Heart left ventricle (tissue), 16 donors: Measurements from ENCODE around the gene GAP43. TPM values are rescaled to one million over a fixed set of nuclear protein-coding genes. Genes with fewer than 3 reads are reported as not detected.

Experiments
- ATAC-seq, 4 donors: fragments of 200-7000 bp; cut with Tn5 transposase; one replicate each; pipeline ENCODE4 v1.9.1; 2020 to 2022; ENCODE audit warnings: moderate library complexity in 4 of 4, mild to moderate bottlenecking in 3 of 4, moderate number of reproducible peaks in 1 of 4
- DNase-seq, 5 donors: peaks; one replicate each; pipeline ENCODE4 v3.0.0-alpha.2; 2020
- H3K27ac ChIP-seq, 12 donors: fragments of 200-600 bp; sonication (generic) in 4 of 12; one replicate each; pipeline versions ENCODE4 v1.5.0 to v1.8.0; 2016 to 2022; ENCODE audit warnings: mild to moderate bottlenecking in 2 of 12
- H3K27me3 ChIP-seq, 9 donors: fragments of 200-600 bp; sonication (generic) in 2 of 9; one replicate each; pipeline versions ENCODE4 v1.5.1 to v1.8.0; 2016 to 2022; ENCODE audit warnings: mild to moderate bottlenecking in 3 of 9
- H3K36me3 ChIP-seq, 9 donors: fragments of 200-600 bp; sonication (generic) in 2 of 9; one replicate each; pipeline versions ENCODE4 v1.5.0 to v1.8.0; 2018 to 2022; ENCODE audit warnings: mild to moderate bottlenecking in 2 of 9
- H3K4me1 ChIP-seq, 12 donors: fragments of 200-600 bp; sonication (generic) in 4 of 12; one replicate each; pipeline versions ENCODE4 v1.5.0 to v1.8.0; 2016 to 2022; ENCODE audit warnings: mild to moderate bottlenecking in 3 of 12
- H3K4me3 ChIP-seq, 12 donors: fragments of 200-600 bp; sonication (generic) in 4 of 12; one replicate each; pipeline versions ENCODE4 v1.5.0 to v1.8.0; 2017 to 2022; ENCODE audit warnings: mild to moderate bottlenecking in 9 of 12, moderate library complexity in 4 of 12
- H3K9me3 ChIP-seq, 12 donors: fragments of 200-600 bp; sonication (generic) in 4 of 12; one replicate each; pipeline versions ENCODE4 v1.5.0 to v1.8.0; 2016 to 2022; ENCODE audit warnings: mild to moderate bottlenecking in 1 of 12
- POLR2A ChIP-seq, 2 donors: fragments of 450-650 bp; IDR thresholded peaks; one replicate each; pipeline ENCODE4 v1.6.1; 2017; ENCODE audit warnings: antibody characterized with exemption in 2 of 2, mild to moderate bottlenecking in 2 of 2, moderate library complexity in 2 of 2
- WGBS, 4 donors: extraction: QIAGEN DNeasy Blood & Tissue Kit in 2 of 4; methylation state at CpG; one replicate each; pipeline versions ENCODE4 v1.1.5 to v1.1.7; 2013 to 2018; 5-methylcytosine and 5-hydroxymethylcytosine counted together
- intact Hi-C, 10 donors: fragments of 100-400 bp; cut with DNase I; formaldehyde crosslinking; loops; one replicate each; pipeline versions ENCODE4 v1.11.1 to v1.14.2; 2022
- polyA plus RNA-seq, 2 donors: library from polyadenylated mRNA; stranded (reverse); fragments of 200-250 nt; gene quantifications; one replicate each; pipeline ENCODE4 v1.2.3, GENCODE V29; 2013
- total RNA-seq, 9 donors: library from RNA; depleted of rRNA in 2 of 9; stranded (reverse); fragments of >200 nt in 2 of 9; fragmentation: NEBNext Ultra II Directional in 3 of 9; extraction: Animal tissue kit (Norgen Biotek cat#: 25700) in 3 of 9; gene quantifications; one replicate each; pipeline versions ENCODE4 v1.1.0 to v1.2.4, GENCODE V29; 2016 to 2023
- TF ChIP-seq, protein P1 (sequence below), 12 donors: fragments of 200-600 bp; sonication (generic) in 4 of 12; IDR thresholded peaks; one replicate each; pipeline versions ENCODE4 v1.5.0 to v1.8.0; 2018 to 2022; ENCODE audit warnings: antibody characterized with exemption in 12 of 12, mild to moderate bottlenecking in 5 of 12
- donor health status: ischemic (EF 13 %, LVEDD 7.1; RV severe dilation, severe dysfunction).
- donor health status: healthy with polysubstance abuse.
- donor health status: DM: no; HTN: yes; CAD: no.
- donor health status: DM: no; HTN: no; CAD: no.
- donor health status: ischemic (EF 25% LVEDD 6.9; RV normal size, moderate dysfunction).
- donor health status: ischemic (EF 25% LVEDD 5.7; RV mildly dilated, moderate dysfunction).
- donor health status: healthy.
- donor health status: DM: yes; HTN: yes; CAD: no.
- donor health status: ischemic (EF 35%, LVEDD 5.7; RV mildly dilated, moderate dysfunction).
- donor health status: nonischemic (EF 11% LVEDD 7.7; RV severe dilation, severe dysfunction).
- donor health status: DM: yes; HTN: yes; CAD: no.
- donor health status: PGD.
- donor health status: ischemic (EF 29% LVEDD 5.4; RV normal size, mild dysfunction).
- donor health status: nonischemic (EF 23%, LVEDD 6.1; RV moderate dilation, normal function).

Gene GAP43
- total and polyA plus RNA-seq, 11 donors: 0.11 to 4.7 (median 1.2) TPM; not detected in 1

- Histone ChIP-seq H3K36me3 (no peaks in the 10 kb centered on the region), H3K4me3 (no peak overlapping the region), H3K27ac (no peak overlapping the region), H3K27me3 (peaks cover 0 to 2% (median 0%) of the 10 kb centered on the region in 9 donors), H3K9me3 (no peaks in the 10 kb centered on the region), H3K4me1 (no peaks in the 10 kb centered on the region)
- TF ChIP-seq, protein P1, sequence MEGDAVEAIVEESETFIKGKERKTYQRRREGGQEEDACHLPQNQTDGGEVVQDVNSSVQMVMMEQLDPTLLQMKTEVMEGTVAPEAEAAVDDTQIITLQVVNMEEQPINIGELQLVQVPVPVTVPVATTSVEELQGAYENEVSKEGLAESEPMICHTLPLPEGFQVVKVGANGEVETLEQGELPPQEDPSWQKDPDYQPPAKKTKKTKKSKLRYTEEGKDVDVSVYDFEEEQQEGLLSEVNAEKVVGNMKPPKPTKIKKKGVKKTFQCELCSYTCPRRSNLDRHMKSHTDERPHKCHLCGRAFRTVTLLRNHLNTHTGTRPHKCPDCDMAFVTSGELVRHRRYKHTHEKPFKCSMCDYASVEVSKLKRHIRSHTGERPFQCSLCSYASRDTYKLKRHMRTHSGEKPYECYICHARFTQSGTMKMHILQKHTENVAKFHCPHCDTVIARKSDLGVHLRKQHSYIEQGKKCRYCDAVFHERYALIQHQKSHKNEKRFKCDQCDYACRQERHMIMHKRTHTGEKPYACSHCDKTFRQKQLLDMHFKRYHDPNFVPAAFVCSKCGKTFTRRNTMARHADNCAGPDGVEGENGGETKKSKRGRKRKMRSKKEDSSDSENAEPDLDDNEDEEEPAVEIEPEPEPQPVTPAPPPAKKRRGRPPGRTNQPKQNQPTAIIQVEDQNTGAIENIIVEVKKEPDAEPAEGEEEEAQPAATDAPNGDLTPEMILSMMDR (IDR thresholded peaks at IDR 0.05): no peak
- TF ChIP-seq POLR2A (IDR thresholded peaks at IDR 0.05): no peak
- intact Hi-C loops: no loop called here
- DNase-seq (no peak), ATAC-seq (no peak)
- 79 to 93% (median 82%) methylated on average over 2 of the region's 2 CpGs for WGBS, 4 donors
Measured at GRCh38 chr3:115634052-115634451, 10.7 kb downstream of the GAP43 start.

DNA sequence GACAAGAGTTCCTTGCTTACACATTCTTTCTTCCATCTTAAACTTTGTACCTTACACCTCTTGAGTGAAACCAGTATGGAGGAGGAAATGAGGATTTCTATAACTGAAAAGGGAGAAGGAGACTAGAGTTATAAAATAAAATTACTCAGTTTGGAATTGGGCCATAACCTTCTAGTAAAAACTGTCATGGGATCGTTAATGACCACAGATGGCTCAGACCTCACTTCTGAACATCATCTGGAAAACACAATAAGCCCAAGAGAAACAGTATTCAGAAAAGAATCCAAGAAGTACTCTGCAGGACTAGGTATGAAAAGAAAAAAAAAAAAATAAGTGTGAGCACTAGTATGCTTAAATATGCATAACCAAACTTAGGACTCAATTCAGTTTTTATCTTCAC lies 12.1 kb downstream of the GAP43 start:
- 43 to 67% (median 47%) methylated on average over 1 of the region's 1 CpG for WGBS, 4 donors

GRCh38 chr3:115638241-115638640 lies 14.9 kb downstream of the GAP43 start:
- DNase-seq: no peak
- TF ChIP-seq POLR2A (IDR thresholded peaks at IDR 0.05): no peak
- TF ChIP-seq, protein P1 (IDR thresholded peaks at IDR 0.05): no peak
- Histone ChIP-seq H3K27ac (no peak overlapping the region), H3K9me3 (no peaks in the 10 kb centered on the region), H3K27me3 (no peaks in the 10 kb centered on the region), H3K36me3 (no peaks in the 10 kb centered on the region), H3K4me3 (no peak overlapping the region), H3K4me1 (no peaks in the 10 kb centered on the region)
- 89 to 97% (median 93%) methylated on average over 1 of the region's 1 CpG for WGBS, 4 donors
- ATAC-seq: no peak
- intact Hi-C loops: no loop called here

More for the DNA sequence above, 12.1 kb downstream of the GAP43 start:
- H3K36me3 ChIP-seq: no peaks in the 10 kb centered on the region
- no peaks in the 10 kb centered on the region for H3K4me1 ChIP-seq
- no peak overlapping the region for H3K27ac ChIP-seq
- intact Hi-C loops: no loop called here
- peaks cover 0 to 2% (median 0%) of the 10 kb centered on the region in 9 donors for H3K27me3 ChIP-seq
- DNase-seq (no peak), ATAC-seq (no peak)
- no peak overlapping the region for H3K4me3 ChIP-seq
- H3K9me3 ChIP-seq: no peaks in the 10 kb centered on the region
- TF ChIP-seq, protein P1 (IDR thresholded peaks at IDR 0.05): no peak
- TF ChIP-seq POLR2A (IDR thresholded peaks at IDR 0.05): no peak

- Histone ChIP-seq H3K27me3 (no peaks in the 10 kb centered on the region), H3K27ac (no peak overlapping the region), H3K9me3 (no peaks in the 10 kb centered on the region), H3K4me1 (no peaks in the 10 kb centered on the region), H3K36me3 (no peaks in the 10 kb centered on the region), H3K4me3 (no peak overlapping the region)
- 92 to 100% (median 97%) methylated on average over 1 of the region's 1 CpG for WGBS, 4 donors
- no peak for TF ChIP-seq POLR2A (IDR thresholded peaks at IDR 0.05)
- TF ChIP-seq, protein P1 (IDR thresholded peaks at IDR 0.05): no peak
- ATAC-seq (no peak), DNase-seq (no peak)
- intact Hi-C loops: no loop called here
Measured at GRCh38 chr3:115638991-115639390, 15.7 kb downstream of the GAP43 start.
